Left ventricle myocardium inferior (tissue), 1 donor: Measurements from ENCODE around the gene ZBTB8A. TPM values are rescaled to one million over a fixed set of nuclear protein-coding genes. Genes with fewer than 3 reads are reported as not detected.

ENCODE experiments used
- DNase-seq: peaks from one replicate; pipeline ENCODE4 v3.0.0-alpha.2; 2020
- H3K27ac ChIP-seq: fragments of 200-600 bp; replicated peaks from 2 replicates; pipeline ENCODE4 v1.8.0; 2021
- H3K27me3 ChIP-seq: fragments of 200-600 bp; 2 replicates; pipeline ENCODE4 v1.8.0; 2021; ENCODE audit warnings: low read depth
- H3K36me3 ChIP-seq: fragments of 200-600 bp; 2 replicates; pipeline ENCODE4 v1.8.0; 2021
- H3K4me1 ChIP-seq: fragments of 200-600 bp; 2 replicates; pipeline ENCODE4 v1.8.0; 2021
- H3K4me3 ChIP-seq: fragments of 200-600 bp; 2 replicates; pipeline ENCODE4 v1.8.0; 2021; ENCODE audit warnings: mild to moderate bottlenecking, moderate library complexity
- H3K9me3 ChIP-seq: fragments of 200-600 bp; replicated peaks from 2 replicates; pipeline ENCODE4 v1.8.0; 2021
- CTCF ChIP-seq: fragments of 200-600 bp; IDR thresholded peaks from 2 replicates; pipeline ENCODE4 v1.8.0; 2021; ENCODE audit warnings: antibody characterized with exemption, mild to moderate bottlenecking, borderline replicate concordance
- intact Hi-C: fragments of 100-400 bp; cut with micrococcal nuclease; formaldehyde crosslinking; loops from one replicate; pipeline ENCODE4 v1.11.0; 2022
- total RNA-seq: library from RNA; stranded (reverse); fragmentation: NEBNext Ultra II Directional; extraction: Animal tissue kit (Norgen Biotek cat#: 25700); gene quantifications from one replicate; pipeline ENCODE4 v1.2.1, GENCODE V29; 2021
- donor health status: DM: no; HTN: yes; CAD: no; lungs with severe emphysema.

The ZBTB8A gene
- total RNA-seq, 1 donor from 2014 or later = 3.4 TPM

GRCh38 chr1:32539584-32540571, 651 bp downstream of the ZBTB8A start:
- no peak for TF ChIP-seq CTCF
- H3K27ac ChIP-seq = peak overlapping the region; percentile 85
- no peaks in the 10 kb centered on the region for H3K9me3 ChIP-seq
- no peaks in the 10 kb centered on the region for H3K27me3 ChIP-seq
- no peaks in the 10 kb centered on the region for H3K36me3 ChIP-seq
- H3K4me3 ChIP-seq = peak overlapping the region; percentile 76
- H3K4me1 ChIP-seq = peaks cover 21% of the 10 kb centered on the region
- intact Hi-C loops = no loop called here
- peak; percentile 24 for DNase-seq

- Histone ChIP-seq H3K4me3 (peak overlapping the region; percentile 76), H3K9me3 (no peaks in the 10 kb centered on the region), H3K27me3 (no peaks in the 10 kb centered on the region), H3K27ac (no peak overlapping the region), H3K4me1 (peaks cover 21% of the 10 kb centered on the region), H3K36me3 (no peaks in the 10 kb centered on the region)
- intact Hi-C loops = no loop called here
- no peak for TF ChIP-seq CTCF
- no peak for DNase-seq
Measured at GRCh38 chr1:32540605-32541004, 1.4 kb downstream of the ZBTB8A start.

- Histone ChIP-seq H3K27ac (no peak overlapping the region), H3K4me1 (peaks cover 21% of the 10 kb centered on the region), H3K27me3 (no peaks in the 10 kb centered on the region), H3K9me3 (no peaks in the 10 kb centered on the region), H3K36me3 (no peaks in the 10 kb centered on the region), H3K4me3 (no peak overlapping the region)
- intact Hi-C loops = no loop called here
- TF ChIP-seq CTCF = no peak
- no peak for DNase-seq
Measured at GRCh38 chr1:32541064-32541566, 1.9 kb downstream of the ZBTB8A start.

DNA sequence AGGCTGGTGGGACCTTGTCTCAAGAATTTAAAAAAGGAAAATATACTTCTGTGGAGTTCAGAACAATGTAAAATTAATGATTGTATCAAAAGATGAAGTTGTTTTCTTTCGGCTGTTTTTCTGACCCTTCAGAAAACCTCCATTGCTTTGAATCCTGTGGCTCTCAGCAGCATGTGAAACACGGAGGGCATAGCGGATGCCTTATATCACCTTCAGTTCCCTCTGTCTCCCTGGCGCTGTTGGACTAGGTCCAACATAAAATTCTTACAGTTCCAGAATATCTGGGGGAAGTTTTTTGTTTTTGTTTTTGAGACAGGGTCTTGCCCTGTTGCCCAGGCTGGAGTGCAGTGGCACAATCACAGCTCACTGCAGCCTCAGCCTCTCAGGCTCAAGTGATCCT, 7.4 kb downstream of the ZBTB8A start:
- H3K9me3 ChIP-seq = no peaks in the 10 kb centered on the region
- no peaks in the 10 kb centered on the region for H3K27me3 ChIP-seq
- H3K27ac ChIP-seq = no peak overlapping the region
- H3K36me3 ChIP-seq = no peaks in the 10 kb centered on the region
- intact Hi-C loops = no loop called here
- no peak for TF ChIP-seq CTCF
- no peak for DNase-seq
- H3K4me1 ChIP-seq = no peaks in the 10 kb centered on the region
- no peak overlapping the region for H3K4me3 ChIP-seq

GRCh38 chr1:32549616-32550015, 10.4 kb downstream of the ZBTB8A start:
- DNase-seq = no peak
- Histone ChIP-seq H3K27me3 (no peaks in the 10 kb centered on the region), H3K4me1 (no peaks in the 10 kb centered on the region), H3K9me3 (no peaks in the 10 kb centered on the region), H3K27ac (no peak overlapping the region), H3K36me3 (peaks cover 9% of the 10 kb centered on the region), H3K4me3 (no peak overlapping the region)
- intact Hi-C loops = no loop called here
- no peak for TF ChIP-seq CTCF
